Measurements from ENCODE around the gene BCAP31.

Gene BCAP31

GRCh38 chrX:153671589-153672530, 52.3 kb downstream of the BCAP31 start:
- DNase-seq, result no peak

GRCh38 chrX:153670748-153671588, 53.2 kb downstream of the BCAP31 start:
- DNase-seq, result no peak

DNA sequence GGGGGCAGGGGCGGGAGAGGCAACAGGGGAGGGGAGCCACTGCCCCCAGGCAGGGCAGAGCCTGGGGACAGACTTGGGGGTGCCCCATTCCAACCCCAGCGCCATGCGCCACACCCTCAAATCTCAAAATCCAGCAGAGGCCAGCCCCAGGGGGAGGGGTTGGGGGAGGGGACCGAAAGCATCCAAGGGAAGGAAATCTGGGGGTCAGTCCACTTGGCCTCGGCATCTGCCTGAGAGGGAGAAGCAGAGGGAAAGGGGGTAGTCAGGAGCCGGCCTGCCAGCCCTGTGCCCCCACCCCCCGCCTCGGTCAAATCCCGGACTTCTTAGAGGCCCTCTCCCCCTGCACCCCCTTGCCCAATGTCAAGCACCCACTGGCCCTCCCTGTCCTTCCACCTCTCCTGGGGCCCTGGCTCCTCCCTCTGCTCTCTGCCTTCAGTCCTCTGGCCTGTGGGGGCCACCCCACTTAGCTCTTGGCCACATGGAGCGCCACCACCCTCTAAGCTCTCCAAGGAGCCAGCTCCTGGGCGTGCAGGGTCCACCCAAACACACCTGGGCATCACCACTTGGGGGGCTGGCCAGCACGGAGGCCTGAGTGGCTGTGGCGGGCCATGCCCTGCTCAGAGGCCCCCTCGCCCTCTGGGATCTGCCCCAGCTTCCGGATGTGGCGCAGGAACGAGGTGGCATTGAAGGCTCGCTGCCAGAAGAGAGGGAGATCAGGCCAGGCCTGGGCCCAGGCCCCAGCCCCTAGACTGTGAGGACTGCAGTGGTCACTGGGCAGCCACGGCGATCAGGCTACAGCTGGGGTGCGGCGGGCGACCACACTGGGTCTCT, 54.1 kb downstream of the BCAP31 start:
- DNase-seq, result no peak

GRCh38 chrX:153669174-153669890, 54.9 kb downstream of the BCAP31 start:
- DNase-seq, result no peak

GRCh38 chrX:153668423-153669173, 55.6 kb downstream of the BCAP31 start:
- DNase-seq, result no peak

GRCh38 chrX:153667956-153668396, 56.2 kb downstream of the BCAP31 start:
- peak; percentile 28 for DNase-seq

DNA sequence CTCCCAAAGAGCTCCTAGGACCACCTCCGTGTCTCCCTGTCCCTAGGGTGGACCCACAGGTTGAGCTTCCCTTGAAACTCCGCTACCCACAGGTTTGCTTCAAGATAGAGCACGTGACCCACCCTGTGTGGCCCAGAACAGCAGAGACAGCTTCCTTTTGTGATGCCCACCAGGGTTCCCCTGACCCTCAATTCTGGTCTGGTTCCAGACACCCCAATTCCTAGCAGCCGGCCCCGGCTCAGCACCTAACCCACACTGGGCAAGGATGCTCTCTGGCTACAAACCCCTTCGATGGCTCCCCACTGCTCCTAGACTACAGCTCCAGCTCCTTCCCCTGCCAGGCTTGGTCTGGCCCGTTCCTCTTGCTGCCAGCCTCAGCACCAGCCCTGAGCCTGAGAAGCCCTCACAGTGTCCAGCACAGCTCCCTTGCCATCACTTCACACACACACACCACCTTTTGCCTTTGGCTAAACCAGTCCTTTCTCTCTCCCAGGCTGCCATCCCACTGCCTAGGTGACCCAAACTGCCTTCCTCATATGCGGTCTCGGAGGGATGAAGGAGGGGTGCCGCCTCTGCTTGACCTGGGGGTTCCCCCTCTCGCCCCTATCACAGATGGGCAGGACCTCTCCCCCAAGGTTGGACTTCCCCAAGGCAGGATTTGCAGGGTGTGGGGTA, 56.8 kb downstream of the BCAP31 start:
- no peak for DNase-seq

DNA sequence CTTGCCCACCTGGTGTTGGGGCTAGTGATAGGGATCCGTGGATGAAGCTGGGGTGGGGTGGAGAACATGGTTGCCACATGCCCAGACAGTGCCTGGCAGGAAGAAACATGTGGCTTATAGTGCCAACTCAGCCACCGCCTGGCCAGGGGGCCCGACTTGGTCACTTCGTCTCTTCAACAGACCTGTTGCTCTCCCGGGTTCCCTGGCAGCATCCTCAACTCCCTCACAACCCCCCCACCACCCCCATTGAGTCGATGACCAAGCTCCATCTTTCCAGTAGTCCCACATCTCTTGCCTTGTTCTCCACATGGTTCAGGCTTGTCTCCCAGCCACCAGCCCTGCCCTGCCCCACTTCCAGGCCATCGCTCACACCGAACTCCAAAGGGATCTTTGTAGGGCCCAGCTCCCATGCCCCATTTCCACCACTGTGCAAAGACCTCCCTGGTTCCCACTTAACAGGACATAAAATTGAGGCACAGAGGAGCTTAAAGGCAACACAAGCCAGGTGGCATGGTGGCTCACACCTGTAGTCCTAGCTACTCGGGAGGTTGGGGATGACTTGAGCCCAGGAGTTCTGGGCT, 58.4 kb downstream of the BCAP31 start:
- no peak for DNase-seq

DNA sequence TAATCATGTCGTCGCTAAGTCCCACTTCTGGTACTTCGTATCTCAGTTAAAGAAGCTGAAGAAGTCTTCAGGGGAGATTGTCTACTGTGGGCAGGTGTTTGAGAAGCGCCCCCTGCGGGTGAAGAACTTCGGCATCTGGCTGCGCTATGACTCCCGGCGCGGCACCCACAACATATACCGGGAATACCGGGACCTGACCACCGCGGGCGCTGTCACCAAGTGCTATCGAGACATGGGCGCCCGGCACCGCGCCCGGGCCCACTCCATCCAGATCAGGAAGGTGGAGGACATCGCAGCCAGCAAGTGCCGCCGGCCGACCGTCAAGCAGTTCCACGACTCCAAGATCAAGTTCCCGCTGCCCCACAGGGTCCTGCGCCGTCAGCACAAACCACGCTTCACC, 61.9 kb downstream of the BCAP31 start:
- DNase-seq, result no peak

- DNase-seq, result no peak
Measured at GRCh38 chrX:153659268-153659667, 64.9 kb downstream of the BCAP31 start.

DNA sequence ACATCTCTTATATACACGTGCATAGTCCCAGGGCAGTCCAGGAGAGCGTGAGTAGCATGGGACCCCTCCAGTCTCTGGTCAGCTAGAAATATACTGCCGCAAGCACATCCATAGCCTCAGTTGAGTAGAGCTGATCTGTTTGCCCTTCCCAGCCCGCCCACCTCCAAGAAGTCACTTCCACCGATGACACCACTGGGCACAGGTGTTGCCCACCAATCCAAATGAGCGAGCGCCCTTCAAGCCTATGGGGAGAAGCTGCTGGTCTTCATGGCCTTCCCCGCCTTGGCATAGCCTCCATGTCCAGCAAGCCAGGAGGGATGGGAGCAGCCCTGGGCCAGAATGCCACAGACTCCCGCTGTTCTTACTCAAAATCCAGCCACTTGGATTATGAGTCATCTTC, 67.0 kb downstream of the BCAP31 start:
- DNase-seq, result no peak

DNA sequence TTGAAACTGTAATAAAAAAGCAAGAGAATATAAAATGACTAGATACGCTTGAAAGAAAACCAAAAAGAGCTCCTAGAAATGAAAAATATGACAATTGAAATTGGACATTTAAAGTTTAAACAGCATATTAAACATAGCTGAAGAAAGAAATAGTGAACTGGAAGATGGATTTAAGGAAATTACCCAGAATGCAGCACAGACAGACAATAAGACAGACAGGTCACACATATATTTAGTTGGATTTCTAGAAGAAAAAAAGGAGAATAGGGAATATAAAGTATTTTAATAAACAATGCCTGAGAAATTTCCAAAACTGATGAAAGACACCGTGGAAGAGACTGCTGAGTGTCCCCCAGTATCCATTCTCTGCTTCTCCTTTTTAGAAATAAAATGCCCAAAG, 70.6 kb downstream of the BCAP31 start:
- DNase-seq, result no peak

DNA sequence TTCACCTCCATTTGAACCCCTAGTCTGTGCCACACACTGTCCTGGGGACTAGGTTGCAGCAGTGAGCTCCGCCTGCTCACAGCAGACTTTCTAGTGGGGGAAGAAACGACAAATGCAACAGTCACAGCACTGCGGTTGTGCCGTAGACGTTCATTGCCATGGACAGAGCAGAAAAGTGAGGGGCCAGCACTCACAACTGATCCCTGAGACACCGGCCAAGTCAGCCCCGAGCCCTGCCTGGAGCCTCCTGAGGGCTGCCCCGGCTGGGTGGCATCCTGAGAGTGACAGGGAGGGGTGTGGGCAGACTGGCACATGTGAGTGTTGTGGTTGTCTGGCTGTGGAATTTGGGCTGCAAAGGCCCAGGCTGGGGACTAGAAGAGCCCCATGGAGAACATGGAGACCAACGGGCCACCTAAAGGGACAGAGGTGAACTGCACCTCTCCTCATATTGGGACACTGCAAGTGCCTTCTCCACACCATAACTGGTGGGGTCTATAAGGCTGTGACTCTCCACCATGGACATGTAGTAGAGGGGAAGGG, 72.6 kb downstream of the BCAP31 start:
- DNase-seq, result no peak

GRCh38 chrX:153650959-153651358, 73.2 kb downstream of the BCAP31 start:
- DNase-seq, result no peak
